CD8-positive, alpha-beta memory T cell (primary cell): ENCODE data around the gene TTLL7. TPM values are rescaled to one million over a fixed set of nuclear protein-coding genes. Genes with fewer than 3 reads are reported as not detected.

Experiments used
- CTCF ChIA-PET: fragments of 350-600 bp; sonication (Branson Sonifier 250); formaldehyde crosslinking; loops from one replicate; lab custom pipeline; 2021; ENCODE audit warnings: antibody characterized with exemption; lab: Charles Lee
- POLR2A ChIA-PET: fragments of 350-600 bp; sonication (Branson Sonifier 250); formaldehyde crosslinking; loops from one replicate; lab custom pipeline; 2021; ENCODE audit warnings: antibody characterized with exemption; lab: Charles Lee
- DNase-seq, 5 donors: peaks; one replicate each; pipeline versions ENCODE4 v3.0.0 to v3.0.0-alpha.2; 2020 to 2022; ENCODE audit warnings: mixed read lengths in 1 of 5
- H3K27ac ChIP-seq: one replicate; pipeline ENCODE4 v1.7.0; 2013; ENCODE audit warnings: low read depth, mild to moderate bottlenecking, low read length, moderate library complexity
- H3K27me3 ChIP-seq: 2 replicates; pipeline ENCODE4 v1.7.0; 2013; ENCODE audit warnings: low read length, mild to moderate bottlenecking; ENCODE audit not compliant: insufficient read depth, poor library complexity, severe bottlenecking
- H3K36me3 ChIP-seq: 2 replicates; pipeline ENCODE4 v1.7.0; 2013; ENCODE audit warnings: mild to moderate bottlenecking, low read length, moderate library complexity; ENCODE audit not compliant: insufficient read depth
- H3K4me1 ChIP-seq: 2 replicates; pipeline ENCODE4 v1.7.0; 2013; ENCODE audit warnings: mild to moderate bottlenecking, low read length, moderate library complexity; ENCODE audit not compliant: insufficient read depth
- H3K4me3 ChIP-seq: 2 replicates; pipeline ENCODE4 v1.7.0; 2013; ENCODE audit warnings: mild to moderate bottlenecking, low read length
- H3K9me3 ChIP-seq: 2 replicates; pipeline ENCODE4 v1.7.0; 2013; ENCODE audit warnings: mild to moderate bottlenecking, low read length
- H3K27ac Mint-ChIP-seq, 8 donors: one replicate each; pipeline ENCODE4 v1.8.0; 2020 to 2021; ENCODE audit warnings: mixed read lengths in 8 of 8, mild to moderate bottlenecking in 6 of 8, inconsistent platforms in 3 of 8, moderate library complexity in 3 of 8
- H3K27me3 Mint-ChIP-seq, 2 donors: one replicate each; pipeline ENCODE4 v1.8.0; 2020 to 2021; ENCODE audit warnings: mixed read lengths in 2 of 2, mild to moderate bottlenecking in 1 of 2, moderate library complexity in 1 of 2
- H3K36me3 Mint-ChIP-seq, 3 donors: one replicate each; pipeline ENCODE4 v1.8.0; 2020 to 2021; ENCODE audit warnings: mixed read lengths in 3 of 3, inconsistent platforms in 1 of 3, mild to moderate bottlenecking in 1 of 3
- H3K4me1 Mint-ChIP-seq, 3 donors: one replicate each; pipeline ENCODE4 v1.8.0; 2020 to 2021; ENCODE audit warnings: mixed read lengths in 3 of 3, inconsistent platforms in 1 of 3, mild to moderate bottlenecking in 1 of 3
- H3K4me3 Mint-ChIP-seq, 7 donors: one replicate each; pipeline ENCODE4 v1.8.0; 2020 to 2021; ENCODE audit warnings: mixed read lengths in 7 of 7, mild to moderate bottlenecking in 6 of 7, moderate library complexity in 4 of 7, inconsistent platforms in 2 of 7
- H3K9me3 Mint-ChIP-seq, 5 donors: one replicate each; pipeline ENCODE4 v1.8.0; 2020 to 2022; ENCODE audit warnings: mixed read lengths in 5 of 5, mild to moderate bottlenecking in 3 of 5, moderate library complexity in 2 of 5, inconsistent platforms in 1 of 5
- polyA plus RNA-seq: library from polyadenylated mRNA; unstranded; fragments of 300-500 nt; fragmentation: Illumina TruSeq; gene quantifications from one replicate; pipeline ENCODE4 v1.2.3, GENCODE V29; 2021
- total RNA-seq, 2 experiments: library from RNA; stranded (reverse); gene quantifications; one replicate each; pipeline ENCODE4 v1.2.3, GENCODE V29; 2021

Gene TTLL7
- total and polyA plus RNA-seq, 3 experiments from 2014 or later = 0.13 to 0.97 (median 0.85) TPM

- no peak for DNase-seq
- peak overlapping the region in 1 of 7 donors; percentile 19 for H3K4me3 Mint-ChIP-seq
- ChIA-PET POLR2A (no interaction called here), CTCF (no interaction called here)
- peaks cover 10 to 20% (median 12%) of the 10 kb centered on the region in 3 donors for H3K4me1 Mint-ChIP-seq
- Histone ChIP-seq H3K36me3 (no peaks in the 10 kb centered on the region), H3K9me3 (no peaks in the 10 kb centered on the region), H3K27me3 (peaks cover 22% of the 10 kb centered on the region), H3K4me1 (peaks cover 6% of the 10 kb centered on the region), H3K27ac (no peak overlapping the region), H3K4me3 (no peak overlapping the region)
- H3K9me3 Mint-ChIP-seq = no peaks in the 10 kb centered on the region
- H3K36me3 Mint-ChIP-seq = no peaks in the 10 kb centered on the region
- peaks cover 32 to 76% of the 10 kb centered on the region in 2 donors for H3K27me3 Mint-ChIP-seq
- no peak overlapping the region for H3K27ac Mint-ChIP-seq
Observed at GRCh38 chr1:84000954-84001495, 2.1 kb upstream of the TTLL7 start.

GRCh38 chr1:84000196-84000885, 1.4 kb upstream of the TTLL7 start:
- Histone ChIP-seq H3K36me3 (no peaks in the 10 kb centered on the region), H3K27me3 (peaks cover 22% of the 10 kb centered on the region), H3K27ac (no peak overlapping the region), H3K4me3 (no peak overlapping the region), H3K4me1 (peaks cover 6% of the 10 kb centered on the region), H3K9me3 (no peaks in the 10 kb centered on the region)
- Mint-ChIP-seq H3K27ac (no peak overlapping the region), H3K4me3 (peak overlapping the region; percentile 7 to 57 (median 46)), H3K36me3 (no peaks in the 10 kb centered on the region), H3K4me1 (peaks cover 10 to 20% (median 12%) of the 10 kb centered on the region in 3 donors), H3K9me3 (no peaks in the 10 kb centered on the region), H3K27me3 (peaks cover 30 to 74% of the 10 kb centered on the region in 2 donors)
- ChIA-PET CTCF (no interaction called here), POLR2A (no interaction called here)
- no peak for DNase-seq

- Histone ChIP-seq H3K36me3 (no peaks in the 10 kb centered on the region), H3K4me3 (peak overlapping the region; percentile 44), H3K27me3 (peaks cover 22% of the 10 kb centered on the region), H3K4me1 (peaks cover 6% of the 10 kb centered on the region), H3K27ac (no peak overlapping the region), H3K9me3 (no peaks in the 10 kb centered on the region)
- Mint-ChIP-seq H3K36me3 (no peaks in the 10 kb centered on the region), H3K27me3 (peaks cover 29 to 68% of the 10 kb centered on the region in 2 donors), H3K4me3 (peak overlapping the region; percentile 79 to 93 (median 83)), H3K4me1 (peaks cover 10 to 20% (median 12%) of the 10 kb centered on the region in 3 donors), H3K27ac (peak overlapping the region in 2 of 8 donors; percentile 37), H3K9me3 (no peaks in the 10 kb centered on the region)
- ChIA-PET POLR2A (no interaction called here), CTCF (no interaction called here)
- DNase-seq = no peak
Observed at GRCh38 chr1:83999316-83999819, 436 bp upstream of the TTLL7 start.

GRCh38 chr1:83998205-83998497, 781 bp downstream of the TTLL7 start:
- Mint-ChIP-seq H3K27me3 (peaks cover 27 to 61% of the 10 kb centered on the region in 2 donors), H3K4me1 (peaks cover 10 to 20% (median 12%) of the 10 kb centered on the region in 3 donors), H3K36me3 (no peaks in the 10 kb centered on the region), H3K9me3 (no peaks in the 10 kb centered on the region), H3K27ac (peak overlapping the region in 2 of 8 donors; percentile 15 to 65), H3K4me3 (peak overlapping the region; percentile 80 to 90 (median 85))
- no peak overlapping the region for H3K27ac ChIP-seq
- no peaks in the 10 kb centered on the region for H3K9me3 ChIP-seq
- no peaks in the 10 kb centered on the region for H3K36me3 ChIP-seq
- POLR2A ChIA-PET = no interaction called here
- CTCF ChIA-PET = no interaction called here
- H3K4me1 ChIP-seq = peaks cover 6% of the 10 kb centered on the region
- DNase-seq = no peak
- H3K4me3 ChIP-seq = no peak overlapping the region
- H3K27me3 ChIP-seq = peaks cover 22% of the 10 kb centered on the region

- no peaks in the 10 kb centered on the region for H3K9me3 ChIP-seq
- CTCF ChIA-PET = no interaction called here
- Mint-ChIP-seq H3K36me3 (no peaks in the 10 kb centered on the region), H3K4me1 (peaks cover 10 to 20% (median 12%) of the 10 kb centered on the region in 3 donors), H3K4me3 (no peak overlapping the region), H3K27ac (no peak overlapping the region), H3K9me3 (no peaks in the 10 kb centered on the region), H3K27me3 (peaks cover 28 to 62% of the 10 kb centered on the region in 2 donors)
- POLR2A ChIA-PET = no interaction called here
- no peak for DNase-seq
- no peaks in the 10 kb centered on the region for H3K36me3 ChIP-seq
- H3K27ac ChIP-seq = no peak overlapping the region
- H3K4me1 ChIP-seq = peaks cover 6% of the 10 kb centered on the region
- H3K4me3 ChIP-seq = no peak overlapping the region
- peaks cover 22% of the 10 kb centered on the region for H3K27me3 ChIP-seq
Observed at GRCh38 chr1:83997631-83998030, 1.3 kb downstream of the TTLL7 start.

- Mint-ChIP-seq H3K4me3 (no peak overlapping the region), H3K9me3 (no peaks in the 10 kb centered on the region), H3K4me1 (peaks cover 10 to 20% (median 12%) of the 10 kb centered on the region in 3 donors), H3K36me3 (no peaks in the 10 kb centered on the region), H3K27ac (no peak overlapping the region), H3K27me3 (peaks cover 28 to 57% of the 10 kb centered on the region in 2 donors)
- Histone ChIP-seq H3K4me1 (peaks cover 6% of the 10 kb centered on the region), H3K36me3 (no peaks in the 10 kb centered on the region), H3K27me3 (peaks cover 22% of the 10 kb centered on the region), H3K4me3 (no peak overlapping the region), H3K9me3 (no peaks in the 10 kb centered on the region), H3K27ac (no peak overlapping the region)
- POLR2A ChIA-PET = no interaction called here
- CTCF ChIA-PET = no interaction called here
- no peak for DNase-seq
Observed at GRCh38 chr1:83996621-83997020, 2.3 kb downstream of the TTLL7 start.

GRCh38 chr1:83996191-83996590, 2.7 kb downstream of the TTLL7 start:
- Mint-ChIP-seq H3K27me3 (peaks cover 28 to 53% of the 10 kb centered on the region in 2 donors), H3K4me3 (no peak overlapping the region), H3K9me3 (no peaks in the 10 kb centered on the region), H3K27ac (no peak overlapping the region), H3K4me1 (peaks cover 10 to 20% (median 12%) of the 10 kb centered on the region in 3 donors), H3K36me3 (no peaks in the 10 kb centered on the region)
- CTCF ChIA-PET = no interaction called here
- Histone ChIP-seq H3K9me3 (no peaks in the 10 kb centered on the region), H3K36me3 (no peaks in the 10 kb centered on the region), H3K4me3 (no peak overlapping the region), H3K27ac (no peak overlapping the region), H3K27me3 (peaks cover 18% of the 10 kb centered on the region), H3K4me1 (peaks cover 6% of the 10 kb centered on the region)
- POLR2A ChIA-PET = no interaction called here
- DNase-seq = no peak

GRCh38 chr1:83995649-83996048, 3.3 kb downstream of the TTLL7 start:
- Histone ChIP-seq H3K27ac (no peak overlapping the region), H3K27me3 (peaks cover 14% of the 10 kb centered on the region), H3K4me1 (peaks cover 6% of the 10 kb centered on the region), H3K4me3 (no peak overlapping the region), H3K9me3 (no peaks in the 10 kb centered on the region), H3K36me3 (no peaks in the 10 kb centered on the region)
- DNase-seq = no peak
- ChIA-PET POLR2A (no interaction called here), CTCF (no interaction called here)
- no peaks in the 10 kb centered on the region for H3K36me3 Mint-ChIP-seq
- no peak overlapping the region for H3K27ac Mint-ChIP-seq
- no peaks in the 10 kb centered on the region for H3K9me3 Mint-ChIP-seq
- no peak overlapping the region for H3K4me3 Mint-ChIP-seq
- peaks cover 29 to 51% of the 10 kb centered on the region in 2 donors for H3K27me3 Mint-ChIP-seq
- peaks cover 10 to 20% (median 12%) of the 10 kb centered on the region in 3 donors for H3K4me1 Mint-ChIP-seq
